Measurements from ENCODE around the gene TSPAN14.
"Not testable (repeated sequence)": the region's sequence is repeated elsewhere in the genome, so short reads cannot be mapped to it uniquely, and the experiment has no call there.

TSPAN14 gene

DNA sequence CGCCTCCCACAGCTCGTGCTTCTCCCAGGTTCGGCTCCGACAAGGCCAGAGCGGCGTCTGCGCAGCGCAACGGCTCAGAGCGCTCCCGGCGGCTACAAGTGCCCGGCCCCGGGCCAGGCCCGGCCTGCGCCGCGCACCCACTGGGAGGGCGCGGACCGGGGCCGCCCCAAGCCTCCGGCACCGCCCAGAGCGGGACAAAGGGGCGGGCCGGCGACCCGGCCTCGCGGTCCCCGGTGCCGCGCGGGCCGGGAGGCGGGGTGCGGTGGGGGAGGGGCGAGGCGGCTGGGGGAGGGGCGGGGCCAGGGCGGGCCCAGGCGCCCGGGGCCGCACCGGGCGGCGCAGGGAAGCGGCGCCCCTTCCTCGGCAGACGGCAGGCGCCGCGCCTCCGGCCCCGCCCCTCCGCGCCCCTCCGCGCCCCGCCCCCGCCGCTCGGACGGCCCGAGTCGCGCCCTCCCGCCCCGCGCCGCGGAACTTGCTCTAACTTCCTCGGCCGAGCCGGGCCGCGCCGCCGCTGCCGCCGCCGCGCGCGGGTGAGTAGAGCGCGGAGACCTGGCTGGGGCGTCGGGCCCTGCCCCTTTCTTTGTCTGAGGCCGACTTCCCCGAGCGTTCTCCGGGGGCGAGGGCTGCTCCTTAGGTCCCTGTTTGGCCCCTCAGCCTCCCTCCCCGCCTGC is at the start of gene TSPAN14:
Gene TSPAN14 (plus strand): TSS at position 469 of the 671 bp plus-strand sequence. CDS start 34,924 bp downstream, outside the sequence.
- peak; percentile 77 for DNase-seq

DNA sequence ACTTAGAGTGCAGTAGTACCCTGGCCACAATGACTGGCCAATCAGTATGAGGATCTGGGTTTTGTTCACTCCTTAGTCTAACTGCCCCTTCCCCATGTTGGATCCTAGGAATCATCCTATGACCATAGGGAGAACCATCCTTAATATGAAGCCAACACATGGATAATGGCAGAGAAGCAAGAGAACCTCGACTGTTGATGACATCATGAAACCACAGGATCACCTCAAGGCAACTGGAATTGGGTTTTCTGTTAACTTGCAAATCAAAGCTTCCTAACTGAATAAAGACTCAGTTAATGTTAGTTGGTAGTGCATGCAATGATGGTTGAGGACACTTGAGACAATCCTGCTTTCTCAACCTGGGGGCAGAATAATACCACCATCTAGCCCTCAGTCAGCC is 49.1 kb upstream of the TSPAN14 start:
- no peak for DNase-seq

- DNase-seq: no peak
These were observed 48.5 kb upstream of the TSPAN14 start for GRCh38 chr10:80405626-80406025.

DNA sequence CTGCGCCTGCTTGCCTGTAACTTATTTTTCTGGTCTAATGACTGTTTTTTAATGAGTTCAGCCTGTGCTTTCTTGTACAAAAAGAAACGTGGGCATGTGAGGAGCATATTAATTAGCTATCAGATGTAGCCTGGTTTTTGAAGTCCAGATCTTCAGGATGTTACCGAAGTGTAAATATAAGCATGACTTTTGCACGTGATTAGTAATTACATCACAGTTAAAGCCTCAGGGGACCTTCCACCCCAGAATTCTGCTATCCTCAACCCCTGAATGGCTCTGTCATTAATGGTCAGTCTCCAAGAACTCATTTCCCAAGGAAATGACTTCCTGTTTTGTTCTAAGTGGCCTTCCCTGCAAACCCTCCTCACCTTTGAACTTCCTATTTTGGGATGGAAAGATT is 47.9 kb upstream of the TSPAN14 start:
- DNase-seq: no peak

DNA sequence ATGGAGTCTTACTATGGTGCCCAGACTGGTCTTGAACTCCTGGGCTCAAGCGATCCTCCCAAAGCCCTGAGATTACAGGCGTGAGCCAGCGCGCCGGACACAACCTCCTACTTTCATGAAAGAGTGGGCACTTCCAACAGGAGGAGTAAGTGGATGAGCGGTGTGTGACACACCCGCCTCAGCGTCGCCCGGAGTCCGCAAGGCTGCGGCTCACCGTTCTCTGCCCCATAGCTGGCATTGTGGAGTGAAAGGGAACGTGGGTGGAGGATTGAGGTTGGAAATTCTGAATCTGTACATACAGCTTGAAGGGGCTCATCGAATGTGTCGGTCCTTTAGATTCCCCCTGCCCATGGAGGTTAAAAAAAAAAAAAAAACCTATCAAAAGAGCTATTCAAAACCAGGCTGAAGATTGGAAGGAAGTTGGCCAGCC is 46.3 kb upstream of the TSPAN14 start:
- no peak for DNase-seq

- peak; percentile 63 for DNase-seq
These were observed 45.6 kb upstream of the TSPAN14 start, which contains the start of gene PRXL2A for GRCh38 chr10:80408242-80409101. Gene PRXL2A, plus strand, starts transcription at chr10:80408551. Its CDS starts 11,917 bp downstream, at chr10:80420468.

- DNase-seq: no peak
These were observed 45.0 kb upstream of the TSPAN14 start for GRCh38 chr10:80409121-80409520.

- DNase-seq: no peak
These were observed 44.0 kb upstream of the TSPAN14 start for GRCh38 chr10:80410122-80410521.

DNA sequence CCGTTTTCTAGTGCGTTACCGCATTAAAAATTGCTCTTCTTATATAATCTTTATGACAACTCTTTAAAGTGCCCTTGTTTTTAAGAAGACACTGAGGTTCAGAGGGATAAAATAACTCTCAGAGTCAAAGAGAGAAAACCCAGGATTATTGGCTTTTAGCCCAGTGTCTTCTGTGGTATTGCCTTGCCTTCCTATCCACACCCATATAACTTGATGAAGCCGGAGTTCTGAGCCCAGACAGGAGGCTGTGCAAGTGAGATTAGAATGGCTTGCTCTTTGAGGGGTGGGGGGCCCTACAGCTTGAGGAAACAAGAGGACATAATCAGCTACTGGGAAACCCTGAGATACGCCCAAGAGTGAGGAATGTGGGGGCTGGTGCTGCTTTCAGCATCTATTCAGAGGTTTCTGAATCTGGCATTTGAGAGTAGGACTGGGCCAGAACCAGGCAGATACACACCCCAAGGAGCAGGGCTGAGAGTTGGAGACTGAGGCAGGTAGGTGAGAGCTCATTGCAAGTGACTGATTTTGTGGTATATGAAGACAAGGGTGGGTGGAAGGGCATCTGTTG is 43.4 kb upstream of the TSPAN14 start:
- DNase-seq: no peak

DNA sequence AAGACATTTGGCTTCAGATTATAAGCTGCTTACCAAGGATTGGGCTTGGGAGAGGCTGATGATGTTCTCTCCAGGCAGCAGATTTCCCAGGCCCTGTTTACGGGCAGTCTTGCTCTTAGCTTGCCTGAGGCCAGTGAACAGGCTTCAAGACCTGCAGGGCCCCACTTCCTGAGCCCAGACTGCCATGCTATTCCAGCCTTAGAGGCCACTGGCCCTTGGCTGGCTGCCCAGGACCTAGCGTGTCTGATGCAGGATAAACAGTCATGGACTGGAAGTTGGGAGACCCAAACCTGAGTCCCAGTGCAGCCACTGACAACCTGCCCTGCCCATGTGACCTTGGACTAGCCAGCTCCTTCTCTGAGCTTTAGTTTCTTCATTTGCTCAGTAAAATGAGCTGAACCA is 42.8 kb upstream of the TSPAN14 start:
- DNase-seq: no peak

DNA sequence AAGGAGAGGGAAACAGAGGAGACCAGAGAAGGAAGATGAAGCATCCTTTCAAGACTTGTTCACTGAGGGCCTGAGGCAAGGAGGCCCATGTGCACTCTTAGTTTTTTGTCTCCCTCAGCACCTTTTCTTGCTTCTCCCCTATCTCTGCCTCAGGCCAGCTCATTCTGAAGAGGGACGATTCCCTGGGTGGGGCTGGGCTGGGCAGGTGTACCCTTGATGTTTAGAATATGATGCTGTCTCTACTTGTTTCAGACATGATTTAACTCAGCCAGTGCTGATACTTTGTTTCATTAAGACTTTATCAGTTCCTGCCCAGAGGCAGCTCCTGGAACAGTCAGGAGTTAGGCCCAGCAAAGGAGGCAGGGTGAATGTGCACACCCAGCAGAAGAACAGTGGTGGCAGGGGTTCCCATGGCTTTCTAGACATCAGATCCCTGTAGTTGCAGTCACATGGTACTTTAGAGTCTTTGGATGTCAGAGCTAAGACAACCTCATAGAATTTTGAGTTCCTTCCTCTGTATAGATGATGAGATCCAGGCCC is 42.4 kb upstream of the TSPAN14 start:
- no peak for DNase-seq

DNA sequence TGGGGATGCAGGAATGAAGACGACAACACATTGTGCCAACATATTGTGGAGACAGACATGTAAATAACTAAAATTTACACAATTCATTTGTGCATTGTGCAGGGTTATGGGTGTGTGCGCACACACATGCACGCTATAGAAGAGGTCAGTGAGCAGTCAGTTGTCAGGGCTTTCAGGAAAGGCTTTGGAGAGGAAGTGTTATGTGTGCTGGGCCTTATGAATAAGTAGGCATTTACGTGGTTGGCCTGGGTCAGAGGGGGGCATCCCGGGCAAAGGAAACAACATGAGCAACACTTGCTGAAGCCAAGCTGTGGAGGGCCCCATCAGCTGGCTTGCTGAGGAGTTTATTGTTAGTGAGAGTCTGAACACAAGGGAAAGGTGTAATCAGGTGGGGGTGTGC is 41.6 kb upstream of the TSPAN14 start:
- DNase-seq: no peak

DNA sequence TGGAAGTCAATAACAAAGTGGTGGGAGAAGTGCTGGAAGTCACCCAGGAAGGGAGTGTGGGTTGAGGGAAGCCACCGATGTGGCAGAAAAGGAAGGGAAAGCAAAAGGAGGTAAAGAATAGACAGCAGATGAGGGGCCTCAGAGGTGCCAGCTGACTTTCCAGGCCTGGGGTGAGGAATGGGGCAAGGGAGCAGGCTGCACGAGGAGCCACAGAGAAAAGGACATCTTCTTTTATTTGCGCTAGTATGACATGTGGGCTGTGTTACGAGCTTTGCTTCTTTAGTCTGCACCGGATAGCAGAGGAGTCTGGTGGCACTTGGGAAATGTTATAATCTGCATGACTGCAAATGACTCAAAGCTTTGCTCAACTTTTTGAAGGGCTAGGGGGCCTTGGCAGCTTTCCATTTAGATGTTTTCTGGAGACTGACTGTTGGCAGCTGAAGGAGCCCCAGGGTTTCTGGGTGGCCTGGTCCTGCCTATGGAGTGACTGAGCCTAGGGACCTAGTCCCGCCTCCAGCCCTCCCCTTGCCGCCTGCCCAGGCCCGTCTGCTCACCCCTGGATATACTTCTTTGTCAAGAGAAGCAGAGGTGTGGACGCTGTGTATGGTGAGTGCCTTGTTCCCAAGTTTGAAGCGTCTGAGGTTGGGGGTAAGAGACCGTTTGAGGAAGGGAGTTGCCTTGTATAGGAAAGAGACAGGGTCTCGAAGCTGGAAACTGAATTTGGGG is 40.7 kb upstream of the TSPAN14 start:
- no peak for DNase-seq

- no peak for DNase-seq
These were observed 39.8 kb upstream of the TSPAN14 start for GRCh38 chr10:80414142-80414895.

DNA sequence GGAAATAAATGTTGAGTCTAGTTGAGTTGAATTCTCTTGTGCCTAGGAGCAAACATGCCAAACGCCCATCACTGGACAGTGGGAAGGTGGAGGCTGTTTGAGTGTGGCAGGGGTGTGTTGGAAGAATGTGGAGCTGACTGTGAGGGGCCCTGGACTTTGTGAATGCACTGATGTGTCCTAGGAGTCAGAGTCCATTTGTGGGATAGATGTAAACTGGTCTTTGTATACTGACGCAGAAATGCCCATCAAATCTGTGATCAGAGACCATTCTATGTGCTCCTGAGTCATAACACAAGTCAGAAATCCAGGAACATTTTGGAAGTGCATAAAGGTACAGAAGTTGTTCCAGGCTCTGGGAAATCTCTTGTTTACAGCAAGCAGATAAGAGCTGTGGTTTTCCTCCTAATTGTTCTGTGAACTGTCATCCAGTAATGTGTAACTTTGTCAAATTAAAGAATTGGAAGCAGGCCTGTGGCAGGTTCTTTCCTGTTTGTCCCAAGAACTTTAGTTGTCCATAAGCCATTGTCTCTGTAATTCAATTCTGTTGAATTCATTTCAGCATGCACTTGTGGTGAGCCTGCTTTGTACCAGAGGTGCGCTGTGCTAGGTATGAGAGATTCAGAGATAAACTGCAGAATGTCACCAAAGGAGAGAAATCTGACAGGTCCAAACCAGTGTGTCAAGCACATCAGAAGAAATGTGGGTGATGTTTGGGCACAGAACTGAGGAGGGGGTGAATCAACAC is 38.2 kb upstream of the TSPAN14 start:
- DNase-seq: no peak

DNA sequence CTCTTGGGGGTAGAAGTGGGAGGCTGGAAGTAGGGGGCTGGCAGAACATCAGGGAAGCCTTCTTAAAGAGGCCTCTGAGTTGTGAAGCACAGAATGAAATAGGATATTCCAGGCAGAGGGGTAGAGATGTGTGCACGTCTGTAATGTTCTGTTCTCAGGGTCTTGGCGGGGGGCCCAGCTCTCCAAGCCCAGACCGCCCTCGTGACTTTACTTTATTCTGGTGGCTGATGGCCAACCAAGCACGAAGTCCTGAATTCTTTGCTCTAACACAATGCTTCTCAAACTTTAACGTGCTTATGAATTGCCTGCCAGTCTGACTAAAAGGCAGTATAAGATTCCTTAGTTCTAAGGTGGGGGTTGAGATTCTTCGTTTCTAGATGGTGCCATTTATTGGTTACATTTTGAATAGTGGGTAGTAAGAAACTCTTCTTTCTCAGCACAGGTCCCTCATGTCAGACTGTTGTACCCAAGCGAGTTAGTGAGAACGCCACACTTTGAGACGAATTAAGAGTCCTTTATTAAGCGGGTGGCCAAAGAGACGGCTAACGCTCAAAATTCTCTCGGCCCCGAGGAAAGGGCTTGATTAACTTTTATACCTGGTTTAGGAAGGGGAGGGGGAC is 37.5 kb upstream of the TSPAN14 start:
- no peak for DNase-seq

DNA sequence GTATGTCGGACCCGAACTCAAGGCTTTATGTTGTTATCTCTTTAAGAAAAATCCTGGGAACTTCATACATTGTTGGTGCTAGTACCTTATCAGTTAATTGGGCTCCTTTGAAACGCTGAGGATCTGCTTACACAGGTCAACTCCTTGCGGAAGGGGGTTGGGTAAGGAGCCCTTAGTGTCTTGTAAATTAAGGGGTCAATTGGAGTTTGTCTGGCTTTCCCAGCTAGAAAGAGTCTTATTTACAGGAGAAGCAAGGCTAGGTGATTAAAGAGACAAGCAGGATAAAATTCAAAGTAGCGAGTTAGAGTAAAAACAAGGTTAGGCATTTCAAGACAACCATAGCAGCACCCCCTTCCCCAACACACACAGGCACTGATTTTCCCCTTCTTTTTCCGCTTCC is 36.9 kb upstream of the TSPAN14 start:
- DNase-seq: not testable (repeated sequence)

- no peak for DNase-seq
These were observed 32.9 kb upstream of the TSPAN14 start for GRCh38 chr10:80421050-80421706.

DNA sequence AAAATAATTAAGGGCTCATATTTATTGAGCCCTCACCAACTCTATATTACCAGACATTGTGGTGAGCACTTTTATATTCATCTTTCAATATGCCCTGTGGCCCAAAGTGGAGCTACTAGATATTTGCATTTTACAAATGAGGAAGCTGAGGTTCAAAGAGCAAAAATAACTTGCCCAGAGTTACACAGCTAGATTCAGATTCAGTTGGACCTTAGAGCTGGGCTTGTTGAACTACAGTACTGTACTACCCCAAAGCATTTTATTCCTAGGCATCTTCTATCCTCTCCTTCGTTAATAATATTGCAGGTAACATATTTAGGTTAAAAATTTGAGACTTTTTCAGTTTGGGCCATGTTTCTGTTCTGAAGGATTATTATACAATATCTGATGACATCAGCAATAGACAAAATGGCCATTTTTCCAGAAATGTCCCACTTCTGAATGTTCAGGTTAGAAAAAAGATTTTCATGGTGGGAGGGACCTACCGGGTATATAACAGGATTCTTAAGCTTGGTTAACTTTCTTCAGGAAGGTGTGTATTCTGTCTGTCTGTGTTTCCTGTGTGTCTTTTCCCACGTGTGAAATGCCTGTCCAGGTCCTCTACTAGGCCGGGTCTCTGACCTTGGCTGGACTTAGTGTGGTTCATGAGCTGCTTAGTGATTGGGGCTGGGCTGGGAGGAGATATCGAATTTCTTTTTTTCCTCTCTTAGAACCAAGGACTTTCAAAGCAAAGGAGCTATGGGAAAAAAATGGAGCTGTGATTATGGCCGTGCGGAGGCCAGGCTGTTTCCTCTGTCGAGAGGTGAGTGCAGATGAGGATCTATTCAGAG is 32.2 kb upstream of the TSPAN14 start:
- no peak for DNase-seq

Data from CD4-positive, alpha-beta T cell treated with Interleukin-4 for 4 hours (primary cell).